B cell (primary cell): ENCODE results near the gene TMX1. TPM values are rescaled to one million over a fixed set of nuclear protein-coding genes. Genes with fewer than 3 reads are reported as not detected.

ENCODE experiments used
- ATAC-seq: fragments of 200-7000 bp; cut with Tn5 transposase; one replicate; pipeline ENCODE4 v1.10.0; 2021; ENCODE audit warnings: low read depth, mild to moderate bottlenecking, moderate number of reproducible peaks, moderate library complexity
- CTCF ChIA-PET: fragments of 350-600 bp; sonication (Branson Sonifier 250); formaldehyde crosslinking; loops from one replicate; lab custom pipeline; 2021; ENCODE audit warnings: antibody characterized with exemption, inconsistent platforms; lab: Charles Lee
- POLR2A ChIA-PET: fragments of 350-600 bp; sonication (Branson Sonifier 250); formaldehyde crosslinking; loops from one replicate; lab custom pipeline; 2021; ENCODE audit warnings: antibody characterized with exemption; lab: Charles Lee
- DNase-seq: peaks from one replicate; pipeline ENCODE4 v3.0.0; 2013
- H2AFZ ChIP-seq: 2 replicates; pipeline ENCODE4 v1.6.1; 2012; ENCODE audit warnings: mild to moderate bottlenecking, low read depth, low read length; ENCODE audit not compliant: insufficient read depth, poor library complexity, severe bottlenecking
- H3K27ac ChIP-seq, 2 donors: 1 replicate in 1 of 2; 2 replicates in 1 of 2; pipeline ENCODE4 v1.5.1; 2012 to 2013; ENCODE audit warnings: low read length in 2 of 2, mild to moderate bottlenecking in 2 of 2, moderate library complexity in 1 of 2
- H3K27me3 ChIP-seq, 4 experiments: fragments of 200-600 bp in 1 of 4; sonication (generic) in 1 of 4; replicated peaks in 1 of 4; 1 replicate in 2 of 4; 2 replicates in 2 of 4; pipeline versions ENCODE4 v1.6.1 to v1.7.0; 2013 to 2016; ENCODE audit warnings: low read length in 3 of 4, mild to moderate bottlenecking in 2 of 4, mixed read lengths in 1 of 4, moderate library complexity in 1 of 4; ENCODE audit not compliant: insufficient read depth in 4 of 4, control insufficient read depth in 3 of 4; ENCODE audit errors: control extremely low read depth in 1 of 4
- H3K36me3 ChIP-seq, 2 experiments: replicated peaks in 1 of 2; 1 replicate in 1 of 2; 2 replicates in 1 of 2; pipeline versions ENCODE4 v1.6.1 to v1.7.1; 2013; ENCODE audit warnings: low read length in 1 of 2; ENCODE audit not compliant: insufficient read depth in 2 of 2, control insufficient read depth in 1 of 2; ENCODE audit errors: control extremely low read depth in 1 of 2, extremely low read depth in 1 of 2
- H3K4me1 ChIP-seq, 2 donors: fragments of 200-600 bp in 1 of 2; sonication (generic) in 1 of 2; 1 replicate in 1 of 2; 2 replicates in 1 of 2; pipeline versions ENCODE4 v1.5.1 to v1.6.1; 2013 to 2017; ENCODE audit warnings: low read length in 2 of 2; ENCODE audit not compliant: control insufficient read depth in 2 of 2, insufficient read depth in 2 of 2
- H3K4me2 ChIP-seq: replicated peaks from 2 replicates; pipeline ENCODE3; 2012; ENCODE audit warnings: mild to moderate bottlenecking, low read depth, low read length; ENCODE audit not compliant: poor library complexity, severe bottlenecking
- H3K4me3 ChIP-seq, 5 experiments: fragments of 200-600 bp in 1 of 5; sonication (generic) in 1 of 5; 1 replicate in 3 of 5; 2 replicates in 2 of 5; pipeline versions ENCODE4 v1.5.1 to v1.7.0; 2011 to 2016; ENCODE audit warnings: low read length in 4 of 5, mild to moderate bottlenecking in 4 of 5, low read depth in 2 of 5, control low read depth in 1 of 5, moderate library complexity in 1 of 5; ENCODE audit not compliant: insufficient read depth in 1 of 5; ENCODE audit errors: control extremely low read depth in 1 of 5, extremely low read depth in 1 of 5
- H3K79me2 ChIP-seq: fragments of 200-600 bp; sonication (generic); one replicate; pipeline ENCODE4 v1.6.0; 2016; ENCODE audit warnings: low read length; ENCODE audit not compliant: control insufficient read depth, insufficient read depth
- H3K9ac ChIP-seq: fragments of 200-600 bp; sonication (generic); 2 replicates; pipeline ENCODE4 v1.6.1; 2017; ENCODE audit warnings: mild to moderate bottlenecking, low read length, moderate library complexity
- H3K9me3 ChIP-seq, 3 donors: one replicate each; pipeline versions ENCODE4 v1.6.1 to v1.7.1; 2013; ENCODE audit warnings: low read length in 2 of 3; ENCODE audit not compliant: control insufficient read depth in 2 of 3, insufficient read depth in 1 of 3; ENCODE audit errors: control extremely low read depth in 1 of 3
- H4K20me1 ChIP-seq: 2 replicates; pipeline ENCODE4 v1.6.0; 2012; ENCODE audit warnings: mild to moderate bottlenecking, low read length; ENCODE audit not compliant: insufficient read depth, control insufficient read depth, poor library complexity, severe bottlenecking
- H3K27ac Mint-ChIP-seq: one replicate; pipeline ENCODE4 v1.8.0; 2021; ENCODE audit warnings: mixed read lengths
- H3K27me3 Mint-ChIP-seq: one replicate; pipeline ENCODE4 v1.8.0; 2021; ENCODE audit warnings: mixed read lengths
- H3K4me1 Mint-ChIP-seq: one replicate; pipeline ENCODE4 v1.8.0; 2021; ENCODE audit warnings: mixed read lengths
- H3K4me3 Mint-ChIP-seq: one replicate; pipeline ENCODE4 v1.8.0; 2021; ENCODE audit warnings: mixed read lengths
- H3K9me3 Mint-ChIP-seq: one replicate; pipeline ENCODE4 v1.8.0; 2022; ENCODE audit warnings: mixed read lengths; ENCODE audit not compliant: insufficient read depth
- CTCF ChIP-seq: fragments of 200-600 bp; IDR thresholded peaks from one replicate; pipeline ENCODE4 v1.8.0; 2022; ENCODE audit warnings: antibody characterized with exemption, mild to moderate bottlenecking
- EZH2 ChIP-seq: IDR thresholded peaks from 2 replicates; pipeline ENCODE4 v1.6.1; 2012; ENCODE audit warnings: borderline replicate concordance, low read depth, mild to moderate bottlenecking, moderate library complexity, low read length; ENCODE audit not compliant: insufficient read depth, poor library complexity, severe bottlenecking
- WGBS: methylation state at CpG from one replicate; pipeline ENCODE4 v1.1.5; 2013; ENCODE audit warnings: missing lambda C conversion rate; ENCODE audit not compliant: insufficient coverage; 5-methylcytosine and 5-hydroxymethylcytosine counted together
- intact Hi-C: fragments of 100-400 bp; cut with micrococcal nuclease; formaldehyde crosslinking; loops from one replicate; pipeline ENCODE4 v1.10.0; 2022
- polyA plus RNA-seq: library from polyadenylated mRNA; depleted of rRNA; stranded (reverse); fragments of >200 nt; gene quantifications from 2 replicates; pipeline ENCODE4 v1.2.3, GENCODE V29; 2012
- small RNA-seq: library from RNA; depleted of rRNA; stranded (forward); fragments of <200 nt; gene quantifications from one replicate; pipeline ENCODE3, GENCODE V24; 2012; ENCODE audit warnings: low replicate concordance, low read depth; ENCODE audit not compliant: insufficient read length
- total RNA-seq, 2 donors: library from RNA; stranded (reverse); fragments of 120-200 nt in 1 of 2; gene quantifications; 1 replicate in 1 of 2; 2 replicates in 1 of 2; pipeline versions ENCODE4 v1.2.3 to v1.2.4, GENCODE V29; 2013 to 2022

Gene TMX1
- total and polyA plus RNA-seq, 2 donors (not counting 1 experiment from before 2014, with no cell fraction given): 4.8 to 26.4 TPM

GRCh38 chr14:51305751-51306150, 65.7 kb downstream of the TMX1 start:
- no peaks in the 10 kb centered on the region for H3K36me3 ChIP-seq
- POLR2A ChIA-PET: no interaction called here

More at GRCh38 chr14:51305751-51306150, 65.7 kb downstream of the TMX1 start:
- no peak overlapping the region for H3K9ac ChIP-seq
- WGBS: no CpG with 5 or more reads among the region's 1 CpG
- no peaks in the 10 kb centered on the region for H3K4me1 ChIP-seq
- Mint-ChIP-seq H3K9me3 (no peaks in the 10 kb centered on the region), H3K4me3 (no peak overlapping the region), H3K4me1 (peaks cover 7% of the 10 kb centered on the region), H3K27me3 (peaks cover 4% of the 10 kb centered on the region), H3K27ac (no peak overlapping the region)
- no peaks in the 10 kb centered on the region for H4K20me1 ChIP-seq
- H3K27ac ChIP-seq: no peak overlapping the region
- no peaks in the 10 kb centered on the region for H3K79me2 ChIP-seq
- H3K9me3 ChIP-seq: no peaks in the 10 kb centered on the region
- H2AFZ ChIP-seq: no peak overlapping the region
- no peaks in the 10 kb centered on the region for H3K27me3 ChIP-seq
- TF ChIP-seq CTCF: no peak
- no peak for TF ChIP-seq EZH2
- no peak overlapping the region for H3K4me2 ChIP-seq
- H3K4me3 ChIP-seq: no peak overlapping the region
- ATAC-seq (no peak), DNase-seq (no peak)
- intact Hi-C loops: no loop called here
- CTCF ChIA-PET: no interaction called here

Small RNAs within 50 kb of the gene (small RNA-seq; reads per million reads assigned to genes)
- gene RF00019: not detected
- gene RF00156: not detected

Other genes with a start within 250 kb of the TMX1 start
- 0.32 TPM in 2 replicates for gene TRIM9, start 145.1 kb upstream of the TMX1 start, total RNA-seq
- 0.12 and 0.24 TPM in 2 replicates for gene TRIM9, start 145.1 kb upstream of the TMX1 start, polyA plus RNA-seq